Thymus (tissue), 11 donors: ENCODE measurements around the gene GPR152. TPM values are rescaled to one million over a fixed set of nuclear protein-coding genes. Genes with fewer than 3 reads are reported as not detected.
A peak's percentile ranks its signal among the peaks of the same experiment; 100 is the strongest.

Source experiments
- DNase-seq, 9 donors: peaks; one replicate each; pipeline ENCODE4 v3.0.0-alpha.2; 2013; ENCODE audit warnings: low spot score in 9 of 9, low read depth in 6 of 9, missing footprints in 1 of 9
- H3K27ac ChIP-seq, 2 donors: one replicate each; pipeline ENCODE4 v1.5.1; 2013; ENCODE audit warnings: control low read depth in 1 of 2, low read depth in 1 of 2, low read length in 1 of 2, mild to moderate bottlenecking in 1 of 2, moderate library complexity in 1 of 2
- H3K27me3 ChIP-seq, 2 donors: one replicate each; pipeline ENCODE4 v1.5.1; 2013; ENCODE audit warnings: low read length in 1 of 2; ENCODE audit not compliant: control insufficient read depth in 2 of 2, insufficient read depth in 1 of 2
- H3K36me3 ChIP-seq, 2 donors: one replicate each; pipeline ENCODE4 v1.5.1; 2013; ENCODE audit warnings: low read length in 1 of 2, mild to moderate bottlenecking in 1 of 2, moderate library complexity in 1 of 2; ENCODE audit not compliant: control insufficient read depth in 2 of 2, insufficient read depth in 2 of 2
- H3K4me1 ChIP-seq, 2 donors: one replicate each; pipeline ENCODE4 v1.5.1; 2013; ENCODE audit warnings: low read length in 2 of 2; ENCODE audit not compliant: control insufficient read depth in 2 of 2, insufficient read depth in 2 of 2
- H3K4me3 ChIP-seq, 2 donors: one replicate each; pipeline ENCODE4 v1.5.1; 2013; ENCODE audit warnings: low read length in 2 of 2, control low read depth in 1 of 2, mild to moderate bottlenecking in 1 of 2
- H3K9me3 ChIP-seq, 2 donors: one replicate each; pipeline ENCODE4 v1.5.1; 2013; ENCODE audit warnings: low read length in 1 of 2, mild to moderate bottlenecking in 1 of 2; ENCODE audit not compliant: control insufficient read depth in 2 of 2, insufficient read depth in 1 of 2
- WGBS: extraction: QIAGEN DNeasy Blood & Tissue Kit; methylation state at CpG from one replicate; pipeline ENCODE4 v1.1.7; 2013; 5-methylcytosine and 5-hydroxymethylcytosine counted together
- polyA plus RNA-seq: library from polyadenylated mRNA; stranded (reverse); fragments of 200-250 nt; gene quantifications from one replicate; pipeline ENCODE4 v1.2.3, GENCODE V29; 2013
- total RNA-seq: library from RNA; stranded (reverse); fragments of 120-200 nt; gene quantifications from one replicate; pipeline ENCODE4 v1.2.4, GENCODE V29; 2013
- donor health status: healthy.

Gene GPR152
- total and polyA plus RNA-seq, 2 donors: not detected

GRCh38 chr11:67434395-67434881 lies 18.1 kb downstream of the GPR152 start:
- DNase-seq: no peak
- Histone ChIP-seq H3K36me3 (peaks cover 64 to 68% of the 10 kb centered on the region in 2 donors), H3K4me1 (peaks cover 46 to 80% of the 10 kb centered on the region in 2 donors), H3K27me3 (no peaks in the 10 kb centered on the region), H3K4me3 (no peak overlapping the region), H3K9me3 (peaks cover 0 to 4% of the 10 kb centered on the region in 2 donors), H3K27ac (peak overlapping the region; percentile 22 to 94)
- WGBS: 91% methylated on average over 23 of the region's 23 CpGs

- H3K36me3 ChIP-seq: peaks cover 60 to 67% of the 10 kb centered on the region in 2 donors
Observed at GRCh38 chr11:67433536-67434394, 18.8 kb downstream of the GPR152 start.

GRCh38 chr11:67432655-67433349 lies 19.7 kb downstream of the GPR152 start:
- Histone ChIP-seq H3K4me1 (peaks cover 35 to 73% of the 10 kb centered on the region in 2 donors), H3K9me3 (peaks cover 0 to 4% of the 10 kb centered on the region in 2 donors), H3K36me3 (peaks cover 60 to 67% of the 10 kb centered on the region in 2 donors), H3K4me3 (no peak overlapping the region), H3K27me3 (no peaks in the 10 kb centered on the region), H3K27ac (peak overlapping the region; percentile 25 to 30)
- WGBS: 94% methylated on average over 22 of the region's 22 CpGs
- no peak for DNase-seq

More at GRCh38 chr11:67433536-67434394, 18.8 kb downstream of the GPR152 start:
- Histone ChIP-seq H3K4me3 (no peak overlapping the region), H3K9me3 (peaks cover 0 to 4% of the 10 kb centered on the region in 2 donors), H3K27ac (peak overlapping the region in 1 of 2 donors; percentile 14), H3K4me1 (peaks cover 44 to 80% of the 10 kb centered on the region in 2 donors), H3K27me3 (no peaks in the 10 kb centered on the region)
- 95% methylated on average over 22 of the region's 22 CpGs for WGBS
- DNase-seq: no peak

GRCh38 chr11:67431346-67432249 lies 20.9 kb downstream of the GPR152 start:
- no peak overlapping the region for H3K27ac ChIP-seq
- 97% methylated on average over 24 of the region's 24 CpGs for WGBS
- no peak overlapping the region for H3K4me3 ChIP-seq
- DNase-seq: no peak
- peaks cover 60 to 66% of the 10 kb centered on the region in 2 donors for H3K36me3 ChIP-seq
- peaks cover 34 to 73% of the 10 kb centered on the region in 2 donors for H3K4me1 ChIP-seq
- H3K9me3 ChIP-seq: peaks cover 0 to 10% of the 10 kb centered on the region in 2 donors
- no peaks in the 10 kb centered on the region for H3K27me3 ChIP-seq

DNA sequence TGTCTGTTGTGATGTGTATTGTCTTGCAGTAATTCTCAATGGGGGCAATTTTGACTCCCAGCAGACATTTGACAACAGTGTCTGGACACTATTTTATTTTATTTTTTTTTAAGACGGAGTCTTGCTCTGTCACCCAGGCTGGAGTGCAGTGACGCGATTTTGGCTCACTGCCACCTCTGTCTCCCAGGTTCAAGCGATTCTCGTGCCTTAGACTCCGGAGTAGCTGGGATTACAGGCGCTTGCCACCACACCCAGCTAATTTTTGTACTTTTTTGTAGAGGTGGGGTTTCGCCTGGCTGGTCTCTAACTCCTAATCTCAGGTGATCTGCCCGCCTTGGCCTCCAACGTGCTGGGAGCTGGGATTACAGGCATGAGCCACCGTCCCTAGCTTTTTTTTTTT lies 22.8 kb downstream of the GPR152 start:
- peaks cover 20 to 59% of the 10 kb centered on the region in 2 donors for H3K4me1 ChIP-seq
- peak overlapping the region in 1 of 2 donors; percentile 0 for H3K27ac ChIP-seq
- 96% methylated on average over 11 of the region's 11 CpGs for WGBS
- H3K9me3 ChIP-seq: peaks cover 0 to 7% of the 10 kb centered on the region in 2 donors
- no peak overlapping the region for H3K4me3 ChIP-seq
- H3K27me3 ChIP-seq: no peaks in the 10 kb centered on the region
- no peak for DNase-seq
- H3K36me3 ChIP-seq: peaks cover 45 to 47% of the 10 kb centered on the region in 2 donors

GRCh38 chr11:67429038-67429668 lies 23.4 kb downstream of the GPR152 start:
- DNase-seq: peak in 1 of 9 donors; percentile 31
- H3K4me1 ChIP-seq: peaks cover 14 to 59% of the 10 kb centered on the region in 2 donors
- 65% methylated on average over 12 of the region's 12 CpGs for WGBS
- H3K27ac ChIP-seq: peak overlapping the region; percentile 8 to 86
- no peaks in the 10 kb centered on the region for H3K27me3 ChIP-seq
- peaks cover 0 to 7% of the 10 kb centered on the region in 2 donors for H3K9me3 ChIP-seq
- peak overlapping the region; percentile 91 to 100 for H3K4me3 ChIP-seq
- H3K36me3 ChIP-seq: peaks cover 39 to 41% of the 10 kb centered on the region in 2 donors

DNA sequence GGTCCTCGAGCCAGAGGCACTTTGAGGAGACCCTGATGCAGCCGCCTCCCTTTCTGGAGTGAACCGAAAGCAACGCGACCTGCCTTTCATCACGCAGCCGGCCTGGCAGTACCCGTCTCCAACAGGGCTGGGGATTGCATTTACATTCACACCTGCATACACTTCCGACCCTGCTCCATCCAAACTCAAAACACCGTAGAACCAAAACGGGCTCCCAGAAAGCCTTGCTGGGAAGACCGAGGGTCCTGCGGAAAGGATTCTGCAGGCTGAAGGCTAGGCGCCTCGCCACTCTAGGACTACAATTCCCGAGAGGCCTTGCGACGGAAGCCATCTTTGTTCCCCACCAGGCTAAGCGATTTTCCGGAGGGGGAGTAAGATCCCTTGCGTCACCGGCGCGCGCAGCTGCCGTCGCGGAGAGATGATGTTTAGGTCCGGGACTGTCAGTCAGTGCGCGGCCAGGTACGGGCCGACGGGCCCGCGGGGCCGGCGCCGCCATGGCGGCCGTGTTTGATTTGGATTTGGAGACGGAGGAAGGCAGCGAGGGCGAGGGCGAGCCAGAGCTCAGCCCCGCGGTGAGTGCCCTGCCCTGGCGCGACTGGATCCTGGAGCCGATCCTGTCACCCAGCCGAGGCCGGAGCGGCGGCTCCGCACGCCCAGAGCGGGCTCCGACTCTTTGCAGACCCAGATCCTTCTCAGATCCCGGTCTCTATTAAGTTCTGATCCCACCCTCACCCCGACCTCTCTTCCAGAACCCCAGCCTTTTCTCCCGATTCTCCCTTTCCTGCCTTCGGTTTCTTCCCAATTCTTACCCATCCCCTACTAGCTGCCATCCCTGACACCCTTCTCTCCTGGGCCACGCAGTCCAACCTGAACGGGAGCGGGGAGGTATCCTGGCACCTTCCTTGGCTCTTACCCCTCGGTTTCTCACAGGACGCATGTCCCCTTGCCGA lies 24.2 kb downstream of the GPR152 start, which contains the start of gene RPS6KB2:
RPS6KB2 (plus strand) TSS at position 443 of the 950 bp plus-strand sequence; CDS start at position 495, 52 bp downstream.
- under 1% methylated on average over 68 of the region's 68 CpGs for WGBS
- H3K9me3 ChIP-seq: peaks cover 0 to 7% of the 10 kb centered on the region in 2 donors
- peaks cover 12 to 57% of the 10 kb centered on the region in 2 donors for H3K4me1 ChIP-seq
- no peaks in the 10 kb centered on the region for H3K27me3 ChIP-seq
- peaks cover 32 to 33% of the 10 kb centered on the region in 2 donors for H3K36me3 ChIP-seq
- peak within 1 kb of the TSS; percentile 86 to 90 for H3K27ac ChIP-seq
- H3K4me3 ChIP-seq: peak within 1 kb of the TSS; percentile 91 to 100
- DNase-seq: peak; percentile 95 to 99 (median 97)
